ENCODE measurements around the gene MBD5. TPM values are rescaled to one million over a fixed set of nuclear protein-coding genes. Genes with fewer than 3 reads are reported as not detected.
A peak's percentile ranks its signal among the peaks of the same experiment; 100 is the strongest.

The MBD5 gene
- total RNA-seq, 2 experiments from 2014 or later, result 13.8 to 46.3 TPM

DNA sequence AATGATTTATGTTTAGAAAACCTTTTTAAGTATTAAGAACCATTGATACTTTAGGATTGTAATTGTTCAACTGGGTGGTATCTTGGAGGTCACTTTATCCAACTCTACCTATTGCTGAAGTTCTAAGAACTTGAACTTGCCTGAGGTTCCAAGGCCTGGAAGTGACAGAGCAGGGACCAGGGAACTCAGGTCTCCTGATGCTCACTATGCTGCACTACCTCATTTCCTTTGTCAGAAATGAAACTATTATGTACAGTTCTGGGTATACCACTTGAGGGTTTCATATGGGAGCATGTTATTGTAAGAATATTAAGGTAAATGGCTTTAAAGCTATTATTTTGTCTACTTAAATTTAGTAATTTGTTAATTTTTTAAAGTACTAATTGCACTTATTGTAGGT lies 3.0 kb downstream of the MBD5 start:
- no TSS peak for BruUV-seq (replicated peaks)
- peaks cover 28% of the 10 kb centered on the region for H3K4me1 ChIP-seq (ENCODE audit: insufficient read depth, low read length, poor library complexity, severe bottlenecking)
- no peak for TF ChIP-seq EZH2phosphoT487 (IDR thresholded peaks at IDR 0.05; ENCODE audit: borderline replicate concordance, low read depth, low read length)
- TF ChIP-seq, protein P1, sequence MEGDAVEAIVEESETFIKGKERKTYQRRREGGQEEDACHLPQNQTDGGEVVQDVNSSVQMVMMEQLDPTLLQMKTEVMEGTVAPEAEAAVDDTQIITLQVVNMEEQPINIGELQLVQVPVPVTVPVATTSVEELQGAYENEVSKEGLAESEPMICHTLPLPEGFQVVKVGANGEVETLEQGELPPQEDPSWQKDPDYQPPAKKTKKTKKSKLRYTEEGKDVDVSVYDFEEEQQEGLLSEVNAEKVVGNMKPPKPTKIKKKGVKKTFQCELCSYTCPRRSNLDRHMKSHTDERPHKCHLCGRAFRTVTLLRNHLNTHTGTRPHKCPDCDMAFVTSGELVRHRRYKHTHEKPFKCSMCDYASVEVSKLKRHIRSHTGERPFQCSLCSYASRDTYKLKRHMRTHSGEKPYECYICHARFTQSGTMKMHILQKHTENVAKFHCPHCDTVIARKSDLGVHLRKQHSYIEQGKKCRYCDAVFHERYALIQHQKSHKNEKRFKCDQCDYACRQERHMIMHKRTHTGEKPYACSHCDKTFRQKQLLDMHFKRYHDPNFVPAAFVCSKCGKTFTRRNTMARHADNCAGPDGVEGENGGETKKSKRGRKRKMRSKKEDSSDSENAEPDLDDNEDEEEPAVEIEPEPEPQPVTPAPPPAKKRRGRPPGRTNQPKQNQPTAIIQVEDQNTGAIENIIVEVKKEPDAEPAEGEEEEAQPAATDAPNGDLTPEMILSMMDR (conservative IDR thresholded peaks at IDR 0.05; ENCODE audit: low read length), result no peak
- H3K79me2 ChIP-seq (ENCODE audit: insufficient read depth, low read depth, low read length), result peaks cover 76% of the 10 kb centered on the region
- no peak overlapping the region for H2AFZ ChIP-seq (ENCODE audit: low read length)
- peak; percentile 20 for DNase-seq (ENCODE audit: low spot score)
- H3K9me2 ChIP-seq (ENCODE audit: insufficient read depth, low read length), result no peaks in the 10 kb centered on the region
- peak overlapping the region; percentile 82 for H3K4me2 ChIP-seq (ENCODE audit: low read length)
- H3K4me3 ChIP-seq (ENCODE audit: low read depth, low read length, poor library complexity, severe bottlenecking), result peak overlapping the region; percentile 91
- CTCF ChIA-PET (ENCODE audit: unreplicated experiment), result no interaction called here
- no peaks in the 10 kb centered on the region for H3K9me3 ChIP-seq (ENCODE audit: low read length)
- peaks cover 4% of the 10 kb centered on the region; the same call in 1 of the 2 replicates for H3K36me3 ChIP-seq (ENCODE audit: insufficient read depth, low read length)
- intact Hi-C loops (cut with micrococcal nuclease; ENCODE audit: unreplicated experiment), result loop anchor here (5.0 kb wide), 1 partner anchor 853 kb away; the partner anchor contains the start of gene KIF5C
- H3K27ac ChIP-seq (ENCODE audit: low read depth, low read length, poor library complexity, severe bottlenecking), result no peak overlapping the region
- POLR2A ChIA-PET, result interaction anchor here (0.6 to 1.3 kb wide), 4 partner anchors 10 to 850 kb away, joined by 3 to 6 read pairs (median 3); no protein-coding TSS in a partner anchor
- peaks cover 31% of the 10 kb centered on the region for H4K20me1 ChIP-seq (ENCODE audit: insufficient read depth, low read length)

DNA sequence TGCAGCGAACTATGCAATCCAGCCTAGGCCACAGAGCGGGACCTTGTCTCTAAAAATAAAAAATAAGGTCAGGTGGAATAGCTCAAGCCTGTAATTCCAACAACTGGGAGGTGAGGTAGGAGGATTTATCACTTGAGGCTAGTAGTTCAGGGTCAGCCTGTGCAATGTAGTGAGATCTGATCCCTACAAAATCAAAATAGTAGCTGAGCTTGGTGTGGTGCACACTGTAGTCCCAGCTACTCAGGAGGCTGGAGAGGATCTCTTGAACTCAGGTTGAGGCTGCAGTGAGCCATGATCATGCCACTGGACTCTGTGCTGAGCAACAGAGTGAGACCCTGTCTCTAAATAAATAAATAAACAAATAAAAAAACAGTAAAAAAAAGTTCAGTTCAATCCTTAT lies 5.7 kb downstream of the MBD5 start:
- no TSS peak for BruUV-seq (replicated peaks)
- no peak for DNase-seq (ENCODE audit: low spot score)
- Histone ChIP-seq H3K9me3 (ENCODE audit: low read length) (no peaks in the 10 kb centered on the region), H4K20me1 (ENCODE audit: insufficient read depth, low read length) (peaks cover 31% of the 10 kb centered on the region; the same call in 1 of the 2 replicates), H3K4me1 (ENCODE audit: insufficient read depth, low read length, poor library complexity, severe bottlenecking) (peaks cover 22% of the 10 kb centered on the region), H3K36me3 (ENCODE audit: insufficient read depth, low read length) (peaks cover 4% of the 10 kb centered on the region; the same call in 1 of the 2 replicates), H3K79me2 (ENCODE audit: insufficient read depth, low read depth, low read length) (peaks cover 61% of the 10 kb centered on the region), H3K27ac (ENCODE audit: low read depth, low read length, poor library complexity, severe bottlenecking) (no peak overlapping the region), H3K4me3 (ENCODE audit: low read depth, low read length, poor library complexity, severe bottlenecking) (no peak overlapping the region), H2AFZ (ENCODE audit: low read length) (no peak overlapping the region), H3K9me2 (ENCODE audit: insufficient read depth, low read length) (no peaks in the 10 kb centered on the region), H3K4me2 (ENCODE audit: low read length) (no peak overlapping the region)
- intact Hi-C loops (cut with micrococcal nuclease; ENCODE audit: unreplicated experiment), result no loop called here
- ChIA-PET CTCF (ENCODE audit: unreplicated experiment) (no interaction called here), POLR2A (interaction anchor here (0.6 to 1.2 kb wide), 4 partner anchors 8 to 318 kb away, joined by 3 to 4 read pairs (median 3); no protein-coding TSS in a partner anchor)
- TF ChIP-seq, protein P1 (conservative IDR thresholded peaks at IDR 0.05; ENCODE audit: low read length), result no peak

DNA sequence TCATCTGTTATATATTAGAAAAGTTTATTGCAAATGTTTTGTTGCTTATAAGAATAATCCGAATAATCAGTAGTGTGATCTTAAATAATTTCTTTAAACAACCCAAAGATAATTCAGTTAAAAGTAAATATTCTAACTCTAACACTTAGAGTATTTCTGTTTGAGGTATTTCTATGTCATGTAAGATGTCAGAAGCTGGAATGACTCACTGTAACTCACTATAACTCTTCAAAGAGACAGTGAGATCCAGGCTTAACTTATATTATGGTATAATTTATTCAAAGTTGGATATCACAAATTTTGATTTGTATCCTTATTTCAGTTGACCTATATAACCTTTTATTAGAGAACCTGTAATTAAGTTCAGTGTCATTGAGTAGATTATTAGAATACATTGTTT lies 6.9 kb downstream of the MBD5 start:
- intact Hi-C loops (cut with micrococcal nuclease; ENCODE audit: unreplicated experiment), result no loop called here
- H2AFZ ChIP-seq (ENCODE audit: low read length), result no peak overlapping the region
- H3K9me3 ChIP-seq (ENCODE audit: low read length), result no peaks in the 10 kb centered on the region
- DNase-seq (ENCODE audit: low spot score), result no peak
- H3K27ac ChIP-seq (ENCODE audit: low read depth, low read length, poor library complexity, severe bottlenecking), result no peak overlapping the region
- CTCF ChIA-PET (ENCODE audit: unreplicated experiment), result no interaction called here
- peaks cover 4% of the 10 kb centered on the region; the same call in 1 of the 2 replicates for H3K36me3 ChIP-seq (ENCODE audit: insufficient read depth, low read length)
- H3K9me2 ChIP-seq (ENCODE audit: insufficient read depth, low read length), result no peaks in the 10 kb centered on the region
- H3K4me3 ChIP-seq (ENCODE audit: low read depth, low read length, poor library complexity, severe bottlenecking), result no peak overlapping the region
- H3K4me1 ChIP-seq (ENCODE audit: insufficient read depth, low read length, poor library complexity, severe bottlenecking), result peaks cover 17% of the 10 kb centered on the region
- POLR2A ChIA-PET, result interaction anchor here (1.6 kb wide), 1 partner anchor 14 kb away, joined by 5 read pairs; no protein-coding TSS in a partner anchor
- peaks cover 48% of the 10 kb centered on the region for H3K79me2 ChIP-seq (ENCODE audit: insufficient read depth, low read depth, low read length)
- H3K4me2 ChIP-seq (ENCODE audit: low read length), result no peak overlapping the region
- TF ChIP-seq, protein P1 (conservative IDR thresholded peaks at IDR 0.05; ENCODE audit: low read length), result no peak
- TF ChIP-seq EZH2phosphoT487 (IDR thresholded peaks at IDR 0.05; ENCODE audit: borderline replicate concordance, low read depth, low read length), result no peak
- H4K20me1 ChIP-seq (ENCODE audit: insufficient read depth, low read length), result peaks cover 22% of the 10 kb centered on the region
- BruUV-seq (replicated peaks), result no TSS peak
